Endothelial cell of umbilical vein (primary cell): ENCODE measurements around the gene CDS2. TPM values are rescaled to one million over a fixed set of nuclear protein-coding genes. Genes with fewer than 3 reads are reported as not detected.

Source experiments
- BruUV-seq: library from RNA; stranded (reverse); fragments of 400-500 nt; replicated peaks from 2 replicates; lab custom pipeline; 2021; lab: Mats Ljungman, UMichigan
- CTCF ChIA-PET: fragments of 300-600, 350-600 bp; sonication (Branson Sonifier 250); formaldehyde crosslinking; loops from one replicate; lab custom pipeline; 2021; ENCODE audit warnings: antibody characterized with exemption, inconsistent platforms; lab: Charles Lee
- POLR2A ChIA-PET: fragments of 300-600, 350-600 bp; sonication (Branson Sonifier 250); formaldehyde crosslinking; loops from one replicate; lab custom pipeline; 2021; ENCODE audit warnings: antibody characterized with exemption, inconsistent platforms; lab: Charles Lee
- DNase-seq: peaks from one replicate; pipeline ENCODE4 v3.0.0-alpha.2; 2011; ENCODE audit warnings: low read depth, low spot score
- FAIRE-seq: peaks from 2 replicates; lab custom pipeline; 2011; peaks lifted over from hg19 to GRCh38; lab: Jason Lieb, UNC
- H2AFZ ChIP-seq: 2 replicates; pipeline ENCODE4 v1.6.0; 2012; ENCODE audit warnings: low read depth, low read length, control low read depth, inconsistent platforms
- H3K27ac ChIP-seq: 2 replicates; pipeline ENCODE4 v1.5.1; 2011; ENCODE audit warnings: low read depth, mild to moderate bottlenecking, control low read depth, low read length, moderate library complexity; ENCODE audit not compliant: insufficient read depth
- H3K27me3 ChIP-seq, 2 experiments: 2 replicates each; pipeline versions ENCODE4 v1.6.0 to v1.6.1; 2011; ENCODE audit warnings: low read length in 2 of 2, mixed read lengths in 1 of 2; ENCODE audit not compliant: control insufficient read depth in 2 of 2, insufficient read depth in 2 of 2
- H3K36me3 ChIP-seq, 2 experiments: 2 replicates in 1 of 2; 3 replicates in 1 of 2; pipeline ENCODE4 v1.5.1; 2011; ENCODE audit warnings: low read length in 2 of 2, mild to moderate bottlenecking in 1 of 2, moderate library complexity in 1 of 2; ENCODE audit not compliant: control insufficient read depth in 2 of 2, insufficient read depth in 2 of 2; ENCODE audit errors: extremely low read depth in 1 of 2
- H3K4me1 ChIP-seq: 3 replicates; pipeline ENCODE4 v1.5.1; 2011; ENCODE audit warnings: mild to moderate bottlenecking, low read length; ENCODE audit not compliant: control insufficient read depth, insufficient read depth; ENCODE audit errors: extremely low read depth
- H3K4me2 ChIP-seq: 2 replicates; pipeline ENCODE4 v1.6.1; 2011; ENCODE audit warnings: low read length, control low read depth, mixed read lengths; ENCODE audit not compliant: insufficient read depth
- H3K4me3 ChIP-seq, 3 experiments: fragments of 200-600 bp in 1 of 3; sonication (generic), shearing (Covaris generic) in 1 of 3; replicated peaks in 1 of 3; 2 replicates each; pipeline ENCODE4 v1.5.1; 2011 to 2016; ENCODE audit warnings: control low read depth in 3 of 3, low read length in 3 of 3, mild to moderate bottlenecking in 2 of 3, inconsistent platforms in 1 of 3, low read depth in 1 of 3, moderate library complexity in 1 of 3; ENCODE audit not compliant: insufficient read depth in 1 of 3
- H3K79me2 ChIP-seq: 2 replicates; pipeline ENCODE4 v1.6.0; 2012; ENCODE audit warnings: low read length, inconsistent platforms; ENCODE audit not compliant: control insufficient read depth, insufficient read depth
- H3K9ac ChIP-seq: replicated peaks from 2 replicates; pipeline ENCODE3; 2011; ENCODE audit warnings: low read length, control low read depth; ENCODE audit not compliant: insufficient read depth; ENCODE audit errors: extremely low read depth
- H3K9me1 ChIP-seq: replicated peaks from 3 replicates; pipeline ENCODE4 v1.6.0; 2011; ENCODE audit warnings: mild to moderate bottlenecking, low read length; ENCODE audit not compliant: control insufficient read depth, insufficient read depth; ENCODE audit errors: extremely low read depth
- H3K9me3 ChIP-seq: replicated peaks from 2 replicates; pipeline ENCODE4 v1.5.1; 2012; ENCODE audit warnings: low read length, inconsistent platforms; ENCODE audit not compliant: control insufficient read depth, insufficient read depth
- H4K20me1 ChIP-seq: replicated peaks from 2 replicates; pipeline ENCODE3; 2011; ENCODE audit warnings: mild to moderate bottlenecking, low read length; ENCODE audit not compliant: control insufficient read depth, insufficient read depth; ENCODE audit errors: extremely low read depth
- FOS ChIP-seq: IDR thresholded peaks from 2 replicates; pipeline ENCODE4 v1.6.1; 2011; ENCODE audit warnings: mild to moderate bottlenecking, low read length, moderate library complexity, borderline replicate concordance; ENCODE audit not compliant: insufficient read depth
- GATA2 ChIP-seq: IDR thresholded peaks from 2 replicates; pipeline ENCODE4 v1.7.0; 2011; ENCODE audit warnings: low read depth, mild to moderate bottlenecking, moderate library complexity, mixed read lengths, low read length; ENCODE audit not compliant: insufficient read length, insufficient read depth
- JUN ChIP-seq: IDR thresholded peaks from 2 replicates; pipeline ENCODE4 v1.6.1; 2011; ENCODE audit warnings: borderline replicate concordance, low read depth; ENCODE audit not compliant: insufficient read length, insufficient read depth
- MYC ChIP-seq: IDR thresholded peaks from one replicate; pipeline ENCODE4 v1.6.1; 2011; ENCODE audit warnings: mild to moderate bottlenecking, low read depth, low read length
- POLR2A ChIP-seq: IDR thresholded peaks from 2 replicates; pipeline ENCODE4 v1.6.1; 2012; ENCODE audit warnings: low read depth, mild to moderate bottlenecking, control low read depth, low read length
- POLR2AphosphoS5 ChIP-seq: IDR thresholded peaks from 2 replicates; pipeline ENCODE4 v1.6.1; 2012; ENCODE audit warnings: low read depth, mild to moderate bottlenecking, control low read depth, low read length, moderate library complexity; ENCODE audit not compliant: insufficient read depth
- dilution Hi-C: fragments of 300-500 bp; cut with MboI; formaldehyde crosslinking; loops from one replicate; pipeline ENCODE4 v1.15.0; 2019; ENCODE audit warnings: low sequenced_read_pairs; ENCODE audit not compliant: extremely low pct_ligation_motif_present
- intact Hi-C: fragments of 100-400 bp; cut with micrococcal nuclease; formaldehyde crosslinking; loops from one replicate; pipeline ENCODE4 v1.10.0; 2022
- polyA plus RNA-seq, 4 experiments: library from polyadenylated mRNA; depleted of rRNA in 3 of 4; stranded (reverse) in 3 of 4; unstranded in 1 of 4; fragments of >200 nt; gene quantifications; 2 replicates each; pipeline versions ENCODE4 v1.2.1 to v1.2.3, GENCODE V29; 2011 to 2012; ENCODE audit warnings: missing spikeins in 1 of 4
- total RNA-seq: library from RNA; stranded (reverse); gene quantifications from 2 replicates; pipeline ENCODE4 v1.2.3, GENCODE V29; 2021
- TF ChIP-seq, protein P1 (sequence below), 2 donors: IDR thresholded peaks; 1 replicate in 1 of 2; 2 replicates in 1 of 2; pipeline ENCODE4 v1.5.1; 2011; ENCODE audit warnings: low read length in 2 of 2, mild to moderate bottlenecking in 2 of 2, moderate library complexity in 2 of 2, control low read depth in 1 of 2, inconsistent platforms in 1 of 2, low read depth in 1 of 2; ENCODE audit not compliant: insufficient read depth in 1 of 2; ENCODE audit errors: extremely low read depth in 1 of 2
- TF ChIP-seq, protein P2 (sequence below): IDR thresholded peaks from 2 replicates; pipeline ENCODE4 v1.6.1; 2011; ENCODE audit not compliant: insufficient read depth, insufficient read length

The CDS2 gene
- total and polyA plus RNA-seq, 2 donors (not counting 3 experiments of a cell fraction or from before 2014, with no cell fraction given) = 47.0 to 49.0 TPM

DNA sequence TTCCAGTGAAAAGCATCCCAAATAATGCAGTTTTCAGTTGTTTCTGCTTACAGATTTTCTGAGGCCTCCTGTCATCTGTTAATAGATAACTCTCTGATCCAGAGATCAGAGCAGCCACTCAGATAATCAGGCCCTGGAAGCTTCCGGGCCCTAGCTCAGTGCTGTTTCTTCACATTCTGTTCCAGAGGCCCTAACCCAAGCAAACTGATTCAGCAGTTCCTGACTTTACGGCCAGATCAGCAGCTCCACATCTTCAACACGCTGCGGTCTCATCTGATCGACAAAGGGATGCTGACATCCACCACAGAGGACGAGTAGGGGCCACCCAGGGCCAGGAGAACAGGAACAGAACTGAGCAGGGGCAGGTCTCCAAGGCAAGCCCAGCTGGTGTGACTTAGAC, 63.1 kb downstream of the CDS2 start:
- Histone ChIP-seq H3K27ac (no peak overlapping the region), H3K9me3 (no peaks in the 10 kb centered on the region), H3K4me3 (no peak overlapping the region), H3K27me3 (no peaks in the 10 kb centered on the region), H2AFZ (no peak overlapping the region), H3K36me3 (peaks cover 0 to 24% of the 10 kb centered on the region in 2 experiments), H3K4me1 (peaks cover 3% of the 10 kb centered on the region), H3K4me2 (no peak overlapping the region), H3K9me1 (no peaks in the 10 kb centered on the region), H3K9ac (no peak overlapping the region), H4K20me1 (no peaks in the 10 kb centered on the region), H3K79me2 (no peaks in the 10 kb centered on the region)
- FAIRE-seq (no peak), DNase-seq (no peak)
- intact Hi-C loops (no loop called here), dilution Hi-C loops (no loop called here)
- ChIA-PET CTCF (interaction anchor here (4.8 kb wide), 2 partner anchors 9 to 63 kb away, joined by 45 to 371 read pairs; partner anchors contain the start of gene CDS2), POLR2A (no interaction called here)
- TF ChIP-seq MYC (no peak), GATA2 (no peak), POLR2AphosphoS5 (no peak), POLR2A (no peak), FOS (no peak), JUN (no peak)
- TF ChIP-seq, protein P1, sequence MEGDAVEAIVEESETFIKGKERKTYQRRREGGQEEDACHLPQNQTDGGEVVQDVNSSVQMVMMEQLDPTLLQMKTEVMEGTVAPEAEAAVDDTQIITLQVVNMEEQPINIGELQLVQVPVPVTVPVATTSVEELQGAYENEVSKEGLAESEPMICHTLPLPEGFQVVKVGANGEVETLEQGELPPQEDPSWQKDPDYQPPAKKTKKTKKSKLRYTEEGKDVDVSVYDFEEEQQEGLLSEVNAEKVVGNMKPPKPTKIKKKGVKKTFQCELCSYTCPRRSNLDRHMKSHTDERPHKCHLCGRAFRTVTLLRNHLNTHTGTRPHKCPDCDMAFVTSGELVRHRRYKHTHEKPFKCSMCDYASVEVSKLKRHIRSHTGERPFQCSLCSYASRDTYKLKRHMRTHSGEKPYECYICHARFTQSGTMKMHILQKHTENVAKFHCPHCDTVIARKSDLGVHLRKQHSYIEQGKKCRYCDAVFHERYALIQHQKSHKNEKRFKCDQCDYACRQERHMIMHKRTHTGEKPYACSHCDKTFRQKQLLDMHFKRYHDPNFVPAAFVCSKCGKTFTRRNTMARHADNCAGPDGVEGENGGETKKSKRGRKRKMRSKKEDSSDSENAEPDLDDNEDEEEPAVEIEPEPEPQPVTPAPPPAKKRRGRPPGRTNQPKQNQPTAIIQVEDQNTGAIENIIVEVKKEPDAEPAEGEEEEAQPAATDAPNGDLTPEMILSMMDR (IDR thresholded peaks at IDR 0.05; ENCODE audit: extremely low read depth in 1 of 2, insufficient read depth in 1 of 2, low read depth in 1 of 2, low read length in 2 of 2) = no peak
- TF ChIP-seq, protein P2, sequence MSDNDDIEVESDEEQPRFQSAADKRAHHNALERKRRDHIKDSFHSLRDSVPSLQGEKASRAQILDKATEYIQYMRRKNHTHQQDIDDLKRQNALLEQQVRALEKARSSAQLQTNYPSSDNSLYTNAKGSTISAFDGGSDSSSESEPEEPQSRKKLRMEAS = no peak
- no TSS peak for BruUV-seq
